Neural cell (in vitro differentiated cells): ENCODE measurements around the gene UCK1.

ENCODE experiments used
- EP300 ChIP-seq: fragments of 450-650 bp; conservative IDR thresholded peaks from 2 replicates; pipeline ENCODE4 v1.6.1; 2014; ENCODE audit warnings: antibody characterized with exemption, mild to moderate bottlenecking, moderate library complexity; ENCODE audit not compliant: poor library complexity, severe bottlenecking
- EZH2 ChIP-seq: fragments of 200-600, 300-800 bp; shearing (Covaris generic), sonication (generic); IDR thresholded peaks from 2 replicates; pipeline ENCODE4 v1.6.1; 2014; ENCODE audit warnings: antibody characterized with exemption, low read length, borderline replicate concordance, mild to moderate bottlenecking; ENCODE audit not compliant: insufficient read depth, poor library complexity, severe bottlenecking
- MXI1 ChIP-seq: fragments of 450-650 bp; conservative IDR thresholded peaks from 2 replicates; pipeline ENCODE4 v1.6.1; 2014; ENCODE audit warnings: antibody characterized with exemption, mild to moderate bottlenecking; ENCODE audit not compliant: poor library complexity, severe bottlenecking
- POLR2AphosphoS5 ChIP-seq: IDR thresholded peaks from 2 replicates; pipeline ENCODE4 v1.6.1; 2012
- RAD21 ChIP-seq: fragments of 450-650 bp; conservative IDR thresholded peaks from 2 replicates; pipeline ENCODE4 v1.6.1; 2014; ENCODE audit warnings: antibody characterized with exemption, mild to moderate bottlenecking, moderate library complexity
- SMC3 ChIP-seq: fragments of 450-650 bp; conservative IDR thresholded peaks from 2 replicates; pipeline ENCODE4 v1.6.1; 2014; ENCODE audit warnings: antibody characterized with exemption, mild to moderate bottlenecking, moderate library complexity; ENCODE audit not compliant: poor library complexity
- TF ChIP-seq, protein P1 (sequence below): fragments of 450-650 bp; IDR thresholded peaks from 2 replicates; pipeline ENCODE4 v1.5.1; 2014; ENCODE audit warnings: antibody characterized with exemption, mild to moderate bottlenecking, moderate library complexity; ENCODE audit not compliant: poor library complexity, severe bottlenecking
- TF ChIP-seq, protein P2 (sequence below): IDR thresholded peaks from 2 replicates; pipeline ENCODE4 v1.6.1; 2012; ENCODE audit warnings: borderline replicate concordance

DNA sequence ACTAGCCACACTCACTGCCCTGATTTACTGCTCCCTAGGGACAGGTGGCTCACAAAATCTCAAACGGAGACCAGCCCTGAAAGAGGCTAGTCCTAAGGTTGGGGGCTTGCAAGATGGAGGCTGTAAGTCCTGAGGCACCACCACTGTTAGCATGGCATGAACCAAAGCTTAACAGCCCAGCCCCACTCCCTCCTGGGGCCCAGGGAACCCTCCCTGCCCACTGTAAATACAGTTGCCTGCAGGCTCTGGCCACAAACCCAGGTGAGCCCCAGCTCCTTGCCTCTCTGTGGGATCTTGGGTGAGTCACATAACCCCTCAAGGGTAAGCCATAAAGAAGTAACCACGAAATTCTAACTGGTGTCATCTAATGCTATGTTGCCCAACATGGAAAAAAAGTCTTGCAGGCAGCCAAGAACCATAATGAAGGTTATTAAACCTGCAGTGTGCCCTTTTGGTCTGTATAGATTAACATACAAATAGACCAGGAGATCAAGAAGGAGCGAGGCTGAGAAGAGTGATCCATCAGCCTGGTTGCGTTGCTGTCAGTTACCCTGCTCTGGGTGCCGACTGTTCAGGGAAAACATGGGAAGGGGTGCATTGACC lies 30.0 kb downstream of the UCK1 start:
- TF ChIP-seq, protein P1, sequence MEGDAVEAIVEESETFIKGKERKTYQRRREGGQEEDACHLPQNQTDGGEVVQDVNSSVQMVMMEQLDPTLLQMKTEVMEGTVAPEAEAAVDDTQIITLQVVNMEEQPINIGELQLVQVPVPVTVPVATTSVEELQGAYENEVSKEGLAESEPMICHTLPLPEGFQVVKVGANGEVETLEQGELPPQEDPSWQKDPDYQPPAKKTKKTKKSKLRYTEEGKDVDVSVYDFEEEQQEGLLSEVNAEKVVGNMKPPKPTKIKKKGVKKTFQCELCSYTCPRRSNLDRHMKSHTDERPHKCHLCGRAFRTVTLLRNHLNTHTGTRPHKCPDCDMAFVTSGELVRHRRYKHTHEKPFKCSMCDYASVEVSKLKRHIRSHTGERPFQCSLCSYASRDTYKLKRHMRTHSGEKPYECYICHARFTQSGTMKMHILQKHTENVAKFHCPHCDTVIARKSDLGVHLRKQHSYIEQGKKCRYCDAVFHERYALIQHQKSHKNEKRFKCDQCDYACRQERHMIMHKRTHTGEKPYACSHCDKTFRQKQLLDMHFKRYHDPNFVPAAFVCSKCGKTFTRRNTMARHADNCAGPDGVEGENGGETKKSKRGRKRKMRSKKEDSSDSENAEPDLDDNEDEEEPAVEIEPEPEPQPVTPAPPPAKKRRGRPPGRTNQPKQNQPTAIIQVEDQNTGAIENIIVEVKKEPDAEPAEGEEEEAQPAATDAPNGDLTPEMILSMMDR = no peak
- TF ChIP-seq RAD21 = no peak
- TF ChIP-seq, protein P2, sequence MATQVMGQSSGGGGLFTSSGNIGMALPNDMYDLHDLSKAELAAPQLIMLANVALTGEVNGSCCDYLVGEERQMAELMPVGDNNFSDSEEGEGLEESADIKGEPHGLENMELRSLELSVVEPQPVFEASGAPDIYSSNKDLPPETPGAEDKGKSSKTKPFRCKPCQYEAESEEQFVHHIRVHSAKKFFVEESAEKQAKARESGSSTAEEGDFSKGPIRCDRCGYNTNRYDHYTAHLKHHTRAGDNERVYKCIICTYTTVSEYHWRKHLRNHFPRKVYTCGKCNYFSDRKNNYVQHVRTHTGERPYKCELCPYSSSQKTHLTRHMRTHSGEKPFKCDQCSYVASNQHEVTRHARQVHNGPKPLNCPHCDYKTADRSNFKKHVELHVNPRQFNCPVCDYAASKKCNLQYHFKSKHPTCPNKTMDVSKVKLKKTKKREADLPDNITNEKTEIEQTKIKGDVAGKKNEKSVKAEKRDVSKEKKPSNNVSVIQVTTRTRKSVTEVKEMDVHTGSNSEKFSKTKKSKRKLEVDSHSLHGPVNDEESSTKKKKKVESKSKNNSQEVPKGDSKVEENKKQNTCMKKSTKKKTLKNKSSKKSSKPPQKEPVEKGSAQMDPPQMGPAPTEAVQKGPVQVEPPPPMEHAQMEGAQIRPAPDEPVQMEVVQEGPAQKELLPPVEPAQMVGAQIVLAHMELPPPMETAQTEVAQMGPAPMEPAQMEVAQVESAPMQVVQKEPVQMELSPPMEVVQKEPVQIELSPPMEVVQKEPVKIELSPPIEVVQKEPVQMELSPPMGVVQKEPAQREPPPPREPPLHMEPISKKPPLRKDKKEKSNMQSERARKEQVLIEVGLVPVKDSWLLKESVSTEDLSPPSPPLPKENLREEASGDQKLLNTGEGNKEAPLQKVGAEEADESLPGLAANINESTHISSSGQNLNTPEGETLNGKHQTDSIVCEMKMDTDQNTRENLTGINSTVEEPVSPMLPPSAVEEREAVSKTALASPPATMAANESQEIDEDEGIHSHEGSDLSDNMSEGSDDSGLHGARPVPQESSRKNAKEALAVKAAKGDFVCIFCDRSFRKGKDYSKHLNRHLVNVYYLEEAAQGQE = no peak
- no peak for TF ChIP-seq EZH2
- no peak for TF ChIP-seq EP300
- no peak for TF ChIP-seq SMC3
- no peak for TF ChIP-seq MXI1
- TF ChIP-seq POLR2AphosphoS5 = no peak
